Osteoblast (primary cell): Measurements from ENCODE around the gene BBX. TPM values are rescaled to one million over a fixed set of nuclear protein-coding genes. Genes with fewer than 3 reads are reported as not detected.

ENCODE experiments used
- DNase-seq: peaks from one replicate; pipeline ENCODE4 v3.0.0; 2011; ENCODE audit warnings: low spot score, mixed read lengths; ENCODE audit not compliant: insufficient read length; ENCODE audit errors: missing footprints
- H2AFZ ChIP-seq: 2 replicates; pipeline ENCODE4 v1.6.0; 2011; ENCODE audit warnings: mild to moderate bottlenecking, low read length
- H3K27ac ChIP-seq: 2 replicates; pipeline ENCODE4 v1.5.1; 2011; ENCODE audit warnings: mild to moderate bottlenecking, low read depth, low read length, moderate library complexity
- H3K27me3 ChIP-seq: 2 replicates; pipeline ENCODE4 v1.6.0; 2012; ENCODE audit warnings: mild to moderate bottlenecking, control low read depth, inconsistent platforms, low read length, moderate library complexity; ENCODE audit not compliant: insufficient read depth
- H3K36me3 ChIP-seq: 2 replicates; pipeline ENCODE4 v1.5.1; 2011; ENCODE audit warnings: mild to moderate bottlenecking, low read length, control low read depth, moderate library complexity; ENCODE audit not compliant: insufficient read depth
- H3K4me1 ChIP-seq: 2 replicates; pipeline ENCODE4 v1.5.1; 2011; ENCODE audit warnings: mild to moderate bottlenecking, low read length, control low read depth, moderate library complexity; ENCODE audit not compliant: insufficient read depth
- H3K4me2 ChIP-seq: 2 replicates; pipeline ENCODE4 v1.6.0; 2011; ENCODE audit warnings: mild to moderate bottlenecking, low read length; ENCODE audit not compliant: insufficient read depth
- H3K4me3 ChIP-seq: fragments of 200-600 bp; sonication (generic); 3 replicates; pipeline ENCODE4 v1.5.1; 2012; ENCODE audit warnings: mild to moderate bottlenecking, low read length, inconsistent platforms; ENCODE audit not compliant: insufficient read depth
- H3K79me2 ChIP-seq: 2 replicates; pipeline ENCODE4 v1.6.0; 2012; ENCODE audit warnings: mild to moderate bottlenecking, low read length, control low read depth, inconsistent platforms; ENCODE audit not compliant: insufficient read depth
- H3K9me3 ChIP-seq: 2 replicates; pipeline ENCODE4 v1.5.1; 2011; ENCODE audit warnings: low read depth, low read length, control low read depth
- H4K20me1 ChIP-seq: 2 replicates; pipeline ENCODE4 v1.6.0; 2012; ENCODE audit warnings: mild to moderate bottlenecking, low read length, control low read depth; ENCODE audit not compliant: insufficient read depth
- total RNA-seq: library from RNA; depleted of rRNA; stranded (reverse); fragments of >200 nt; gene quantifications from 2 replicates; pipeline ENCODE4 v1.2.3, GENCODE V29; 2012
- TF ChIP-seq, protein P1 (sequence below): IDR thresholded peaks from 2 replicates; pipeline ENCODE4 v1.5.1; 2011; ENCODE audit warnings: mild to moderate bottlenecking, low read depth, low read length, moderate library complexity; ENCODE audit errors: extremely low read depth

The BBX gene
- total RNA-seq, 1 donor, result 66.6 TPM

DNA sequence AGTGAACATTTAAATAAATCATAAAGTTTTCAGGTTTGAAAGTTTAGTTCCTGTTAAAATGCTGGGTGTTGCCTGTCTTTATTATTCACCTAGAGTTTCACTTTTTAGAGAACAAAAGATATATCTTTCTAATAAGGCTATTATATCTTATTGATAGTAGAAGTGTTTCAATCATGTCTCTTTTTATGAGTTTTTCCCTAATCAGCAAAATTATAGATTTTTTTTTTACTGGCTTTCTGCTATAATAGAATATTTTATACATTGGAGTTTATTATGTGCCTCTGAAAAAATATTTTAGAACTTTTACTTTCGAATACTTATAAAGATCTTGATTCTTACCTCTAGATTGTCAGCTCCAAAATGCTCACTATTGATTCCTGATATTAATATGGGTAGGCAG is 131.5 kb downstream of the BBX start:
- Histone ChIP-seq H3K36me3 (no peaks in the 10 kb centered on the region), H2AFZ (no peak overlapping the region), H3K27me3 (no peaks in the 10 kb centered on the region), H3K27ac (no peak overlapping the region), H3K79me2 (no peaks in the 10 kb centered on the region), H3K9me3 (no peaks in the 10 kb centered on the region), H4K20me1 (no peaks in the 10 kb centered on the region), H3K4me2 (no peak overlapping the region), H3K4me3 (no peak overlapping the region), H3K4me1 (peaks cover 13% of the 10 kb centered on the region)
- DNase-seq, result no peak
- TF ChIP-seq, protein P1, sequence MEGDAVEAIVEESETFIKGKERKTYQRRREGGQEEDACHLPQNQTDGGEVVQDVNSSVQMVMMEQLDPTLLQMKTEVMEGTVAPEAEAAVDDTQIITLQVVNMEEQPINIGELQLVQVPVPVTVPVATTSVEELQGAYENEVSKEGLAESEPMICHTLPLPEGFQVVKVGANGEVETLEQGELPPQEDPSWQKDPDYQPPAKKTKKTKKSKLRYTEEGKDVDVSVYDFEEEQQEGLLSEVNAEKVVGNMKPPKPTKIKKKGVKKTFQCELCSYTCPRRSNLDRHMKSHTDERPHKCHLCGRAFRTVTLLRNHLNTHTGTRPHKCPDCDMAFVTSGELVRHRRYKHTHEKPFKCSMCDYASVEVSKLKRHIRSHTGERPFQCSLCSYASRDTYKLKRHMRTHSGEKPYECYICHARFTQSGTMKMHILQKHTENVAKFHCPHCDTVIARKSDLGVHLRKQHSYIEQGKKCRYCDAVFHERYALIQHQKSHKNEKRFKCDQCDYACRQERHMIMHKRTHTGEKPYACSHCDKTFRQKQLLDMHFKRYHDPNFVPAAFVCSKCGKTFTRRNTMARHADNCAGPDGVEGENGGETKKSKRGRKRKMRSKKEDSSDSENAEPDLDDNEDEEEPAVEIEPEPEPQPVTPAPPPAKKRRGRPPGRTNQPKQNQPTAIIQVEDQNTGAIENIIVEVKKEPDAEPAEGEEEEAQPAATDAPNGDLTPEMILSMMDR, result no peak

DNA sequence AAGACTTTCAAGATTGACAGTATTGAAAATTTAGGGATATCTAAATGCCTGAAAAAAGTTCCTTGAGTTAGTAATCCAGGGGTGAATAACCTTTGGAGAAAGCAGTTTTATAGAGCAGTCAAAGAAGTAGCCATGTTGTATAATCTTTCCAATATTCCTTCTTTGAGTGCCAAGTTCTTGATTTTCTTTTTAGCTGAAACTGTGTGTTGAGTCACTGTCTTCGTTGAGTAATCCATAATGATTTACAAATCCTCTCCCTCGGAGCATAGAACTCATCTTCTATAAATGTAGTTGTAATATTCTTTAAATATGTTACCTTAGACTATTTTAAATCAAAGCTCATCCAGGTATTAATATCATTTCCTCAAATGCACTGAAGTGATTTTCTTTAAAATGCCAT is 135.2 kb downstream of the BBX start:
- no peak for DNase-seq
- no peak overlapping the region for H3K4me3 ChIP-seq
- peaks cover 46% of the 10 kb centered on the region for H3K4me1 ChIP-seq
- no peaks in the 10 kb centered on the region for H3K79me2 ChIP-seq
- no peaks in the 10 kb centered on the region for H3K27me3 ChIP-seq
- H2AFZ ChIP-seq, result no peak overlapping the region
- no peaks in the 10 kb centered on the region for H3K36me3 ChIP-seq
- H3K4me2 ChIP-seq, result no peak overlapping the region
- TF ChIP-seq, protein P1, result no peak
- H3K9me3 ChIP-seq, result no peaks in the 10 kb centered on the region
- no peaks in the 10 kb centered on the region for H4K20me1 ChIP-seq
- no peak overlapping the region for H3K27ac ChIP-seq

DNA sequence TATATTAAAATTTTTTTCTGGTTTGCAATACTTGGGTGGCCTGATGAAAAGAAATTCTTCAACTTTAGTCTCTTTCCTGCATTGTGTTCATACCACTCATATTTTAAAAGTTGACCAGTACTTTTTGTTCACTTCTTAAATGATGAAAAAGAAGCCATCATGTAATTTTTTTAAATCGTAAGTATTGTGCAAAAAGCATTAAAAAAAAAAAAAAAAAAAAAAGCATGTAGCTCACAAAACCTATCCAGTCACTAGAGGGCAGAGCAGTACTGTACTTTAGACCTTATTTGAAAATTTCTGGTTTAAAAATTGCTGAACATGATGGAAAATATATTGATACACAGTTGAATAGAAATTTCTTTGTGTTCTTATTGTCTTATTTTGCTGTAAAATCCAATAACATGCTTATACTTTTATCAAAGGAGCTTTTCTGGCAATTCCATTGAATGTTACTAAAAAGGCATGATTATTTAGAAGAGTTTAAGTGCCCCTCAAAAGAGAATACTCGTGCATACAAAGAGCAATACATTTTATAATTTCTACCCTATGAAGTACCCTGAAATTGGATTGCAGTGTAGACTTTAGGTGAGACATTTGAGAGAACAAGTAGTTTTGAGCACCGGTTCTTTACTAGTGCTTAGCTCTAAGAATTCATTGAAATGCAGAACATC is 137.7 kb downstream of the BBX start:
- H3K9me3 ChIP-seq, result no peaks in the 10 kb centered on the region
- H3K27ac ChIP-seq, result peak overlapping the region; percentile 87
- H3K4me1 ChIP-seq, result peaks cover 55% of the 10 kb centered on the region
- no peak overlapping the region for H3K4me2 ChIP-seq
- no peaks in the 10 kb centered on the region for H3K79me2 ChIP-seq
- TF ChIP-seq, protein P1, result peak; percentile 78
- no peaks in the 10 kb centered on the region for H3K36me3 ChIP-seq
- no peak overlapping the region for H2AFZ ChIP-seq
- H3K27me3 ChIP-seq, result no peaks in the 10 kb centered on the region
- H3K4me3 ChIP-seq, result no peak overlapping the region
- DNase-seq, result no peak
- H4K20me1 ChIP-seq, result no peaks in the 10 kb centered on the region

DNA sequence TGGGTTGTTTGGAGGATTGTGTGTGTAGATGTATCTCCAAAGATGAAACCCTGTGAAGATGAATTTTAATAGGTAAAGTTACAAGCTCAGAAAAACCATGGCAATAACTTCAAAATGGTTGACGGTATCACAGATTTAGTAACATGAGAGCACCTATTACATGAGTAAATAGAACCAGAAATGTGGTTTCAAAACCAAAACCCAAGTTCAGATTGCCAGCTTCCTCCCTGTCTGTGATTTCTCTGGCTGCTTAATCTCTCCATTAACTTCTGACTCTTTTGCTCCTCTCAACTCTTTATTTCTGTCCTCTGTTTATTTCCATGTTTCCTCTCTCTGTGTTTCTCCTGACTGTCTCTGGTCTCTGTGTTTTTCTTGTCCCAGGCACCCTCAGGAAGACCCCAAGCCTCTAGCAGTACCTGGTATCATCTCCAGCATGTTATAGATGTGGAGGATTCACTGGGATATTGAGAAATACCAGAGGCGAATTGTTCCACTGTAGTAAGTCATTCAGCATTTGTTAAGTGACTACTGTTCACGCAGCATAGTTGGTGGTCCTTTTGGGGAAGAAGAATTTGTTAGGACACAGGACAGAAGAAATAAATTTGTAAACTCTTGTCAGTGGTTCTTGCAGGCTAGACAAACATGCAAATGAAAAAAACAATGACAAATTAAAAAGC is 138.8 kb downstream of the BBX start:
- H2AFZ ChIP-seq, result peak overlapping the region; percentile 54
- H3K27me3 ChIP-seq, result no peaks in the 10 kb centered on the region
- H3K9me3 ChIP-seq, result no peaks in the 10 kb centered on the region
- H3K27ac ChIP-seq, result peak overlapping the region; percentile 87
- no peaks in the 10 kb centered on the region for H4K20me1 ChIP-seq
- no peaks in the 10 kb centered on the region for H3K36me3 ChIP-seq
- TF ChIP-seq, protein P1, result no peak
- H3K4me3 ChIP-seq, result peak overlapping the region; percentile 49
- H3K4me1 ChIP-seq, result peaks cover 55% of the 10 kb centered on the region
- H3K79me2 ChIP-seq, result no peaks in the 10 kb centered on the region
- H3K4me2 ChIP-seq, result peak overlapping the region; percentile 74
- DNase-seq, result peak; percentile 72
